Measurements from ENCODE around the gene CFC1B. TPM values are rescaled to one million over a fixed set of nuclear protein-coding genes. Genes with fewer than 3 reads are reported as not detected.
"Not testable (repeated sequence)": the region's sequence is repeated elsewhere in the genome, so short reads cannot be mapped to it uniquely, and the experiment has no call there.

CFC1B gene
- total RNA-seq, 1 donor from 2014 or later = not detected

- H3K4me1 Mint-ChIP-seq (ENCODE audit: low read depth); intact Hi-C loops (cut with micrococcal nuclease); H3K4me3 Mint-ChIP-seq; H3K27ac Mint-ChIP-seq; H3K9me3 Mint-ChIP-seq; H3K27me3 Mint-ChIP-seq (ENCODE audit: insufficient read depth); DNase-seq (ENCODE audit: low spot score); H3K36me3 Mint-ChIP-seq (ENCODE audit: low read depth): not testable (repeated sequence)
These were observed 17.2 kb downstream of the CFC1B start for GRCh38 chr2:130538271-130538670.

DNA sequence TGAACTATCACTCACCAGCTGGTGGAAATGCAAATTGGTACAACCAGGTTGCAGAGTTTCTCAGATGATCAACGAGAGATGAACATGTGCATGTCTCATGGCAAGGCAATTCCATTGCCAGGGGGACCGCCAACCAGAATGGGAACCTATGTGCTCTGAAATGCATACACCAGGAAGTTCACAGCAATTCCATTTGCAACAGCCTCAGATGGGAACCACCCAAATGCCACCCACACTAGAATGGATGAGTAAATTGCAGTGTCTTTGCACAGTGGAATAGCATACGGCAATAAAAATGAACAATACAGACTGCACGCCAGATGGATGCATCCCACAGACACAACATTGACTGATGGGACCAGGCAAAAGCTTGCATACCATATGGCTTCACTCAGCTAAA is 21.8 kb downstream of the CFC1B start:
- H3K27ac Mint-ChIP-seq; intact Hi-C loops (cut with micrococcal nuclease); H3K4me1 Mint-ChIP-seq (ENCODE audit: low read depth); DNase-seq (ENCODE audit: low spot score); H3K27me3 Mint-ChIP-seq (ENCODE audit: insufficient read depth); H3K9me3 Mint-ChIP-seq; H3K36me3 Mint-ChIP-seq (ENCODE audit: low read depth); H3K4me3 Mint-ChIP-seq: not testable (repeated sequence)

DNA sequence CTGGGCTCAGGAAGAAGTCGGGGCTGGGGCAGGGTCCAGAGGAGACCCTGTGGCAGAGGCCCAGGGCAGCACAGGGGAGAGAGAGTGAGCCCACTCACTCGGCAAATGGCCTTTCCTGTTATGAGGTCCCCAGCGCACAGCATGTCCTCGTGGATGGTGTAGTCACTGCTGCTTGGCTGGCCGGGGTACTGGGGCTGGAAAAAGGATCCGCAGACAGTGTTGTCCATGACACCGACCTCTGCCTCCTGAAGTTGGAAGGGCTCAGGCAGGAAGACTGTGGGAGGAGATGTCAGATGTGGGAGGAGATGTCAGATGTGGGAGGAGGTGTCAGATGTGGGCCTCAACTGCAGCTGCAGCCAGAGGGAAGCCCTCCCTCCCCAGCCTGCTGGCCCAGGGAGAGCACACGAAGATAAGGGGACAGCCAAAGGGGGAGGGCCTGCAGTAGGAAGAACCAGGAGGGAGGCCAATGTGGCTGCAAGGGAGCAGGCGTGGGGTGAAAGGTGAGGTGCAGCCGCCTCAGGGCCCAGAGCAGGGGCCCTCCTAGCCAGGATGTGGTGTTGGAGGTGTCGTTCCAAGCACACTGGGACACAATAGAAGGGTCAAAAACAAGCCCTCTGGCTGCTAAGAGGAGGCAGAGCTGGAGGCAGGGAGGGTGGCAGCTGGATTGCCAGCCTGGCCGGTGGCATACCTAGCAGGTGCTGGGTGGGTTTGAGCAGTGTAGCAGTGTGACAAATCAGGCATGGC is 22.9 kb downstream of the CFC1B start:
- H3K27ac Mint-ChIP-seq; H3K36me3 Mint-ChIP-seq (ENCODE audit: low read depth); H3K4me1 Mint-ChIP-seq (ENCODE audit: low read depth); H3K9me3 Mint-ChIP-seq; DNase-seq (ENCODE audit: low spot score); H3K27me3 Mint-ChIP-seq (ENCODE audit: insufficient read depth); H3K4me3 Mint-ChIP-seq; intact Hi-C loops (cut with micrococcal nuclease): not testable (repeated sequence)

DNA sequence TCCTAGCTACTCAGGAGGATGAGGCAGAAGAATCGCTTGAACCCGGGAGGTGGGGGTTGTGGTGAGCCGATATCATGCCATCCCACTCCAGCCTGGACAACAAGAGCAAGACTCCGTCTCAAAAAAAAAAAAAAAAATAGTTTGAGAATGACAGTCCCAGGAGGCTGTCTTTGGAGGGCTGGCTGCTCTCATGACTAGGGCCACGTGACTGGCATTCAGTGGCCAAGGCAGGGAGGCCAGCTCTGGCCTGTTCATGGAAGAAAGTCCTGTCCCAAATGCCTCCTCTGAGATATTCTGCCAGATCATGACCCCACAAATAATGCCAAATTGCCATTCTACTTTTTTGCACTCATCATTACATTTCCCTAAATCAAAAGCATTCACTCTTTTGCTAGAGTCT is 24.0 kb downstream of the CFC1B start:
- H3K9me3 Mint-ChIP-seq; H3K27me3 Mint-ChIP-seq (ENCODE audit: insufficient read depth); H3K27ac Mint-ChIP-seq; H3K4me1 Mint-ChIP-seq (ENCODE audit: low read depth); intact Hi-C loops (cut with micrococcal nuclease); H3K4me3 Mint-ChIP-seq; H3K36me3 Mint-ChIP-seq (ENCODE audit: low read depth); DNase-seq (ENCODE audit: low spot score): not testable (repeated sequence)

DNA sequence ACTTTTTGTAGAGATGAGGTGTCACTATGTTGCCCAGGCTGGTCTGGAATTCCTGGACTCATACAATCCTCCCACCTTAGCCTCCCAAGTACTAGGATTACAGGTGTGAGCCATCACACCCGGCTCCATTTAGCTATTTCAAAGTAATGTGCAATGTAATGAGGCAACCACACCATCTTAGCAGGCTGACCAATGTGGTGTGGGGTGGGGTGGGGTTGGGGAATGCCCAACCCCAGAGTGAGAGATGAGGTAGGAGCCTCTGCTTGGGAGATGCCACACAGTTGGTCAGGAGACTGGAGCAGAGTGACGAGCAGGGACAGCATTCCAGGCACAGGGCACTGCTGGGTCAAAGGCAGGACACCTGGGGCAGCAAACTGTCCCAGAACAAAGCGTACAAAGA is 27.4 kb downstream of the CFC1B start:
- H3K4me1 Mint-ChIP-seq (ENCODE audit: low read depth); H3K36me3 Mint-ChIP-seq (ENCODE audit: low read depth); H3K4me3 Mint-ChIP-seq; H3K9me3 Mint-ChIP-seq; H3K27me3 Mint-ChIP-seq (ENCODE audit: insufficient read depth); DNase-seq (ENCODE audit: low spot score); intact Hi-C loops (cut with micrococcal nuclease); H3K27ac Mint-ChIP-seq: not testable (repeated sequence)

- H3K4me3 Mint-ChIP-seq; H3K4me1 Mint-ChIP-seq (ENCODE audit: low read depth); H3K9me3 Mint-ChIP-seq; DNase-seq (ENCODE audit: low spot score); H3K27ac Mint-ChIP-seq; H3K27me3 Mint-ChIP-seq (ENCODE audit: insufficient read depth); intact Hi-C loops (cut with micrococcal nuclease); H3K36me3 Mint-ChIP-seq (ENCODE audit: low read depth): not testable (repeated sequence)
These were observed 28.5 kb downstream of the CFC1B start for GRCh38 chr2:130549475-130549874.

- H3K4me1 Mint-ChIP-seq (ENCODE audit: low read depth); H3K27me3 Mint-ChIP-seq (ENCODE audit: insufficient read depth); intact Hi-C loops (cut with micrococcal nuclease); H3K9me3 Mint-ChIP-seq; H3K36me3 Mint-ChIP-seq (ENCODE audit: low read depth); H3K4me3 Mint-ChIP-seq; DNase-seq (ENCODE audit: low spot score); H3K27ac Mint-ChIP-seq: not testable (repeated sequence)
These were observed 33.2 kb downstream of the CFC1B start for GRCh38 chr2:130554178-130554577.

GRCh38 chr2:130556441-130556840 is 35.4 kb downstream of the CFC1B start:
- H3K27ac Mint-ChIP-seq; H3K4me3 Mint-ChIP-seq; H3K4me1 Mint-ChIP-seq (ENCODE audit: low read depth); H3K27me3 Mint-ChIP-seq (ENCODE audit: insufficient read depth); intact Hi-C loops (cut with micrococcal nuclease); H3K9me3 Mint-ChIP-seq; DNase-seq (ENCODE audit: low spot score); H3K36me3 Mint-ChIP-seq (ENCODE audit: low read depth): not testable (repeated sequence)

DNA sequence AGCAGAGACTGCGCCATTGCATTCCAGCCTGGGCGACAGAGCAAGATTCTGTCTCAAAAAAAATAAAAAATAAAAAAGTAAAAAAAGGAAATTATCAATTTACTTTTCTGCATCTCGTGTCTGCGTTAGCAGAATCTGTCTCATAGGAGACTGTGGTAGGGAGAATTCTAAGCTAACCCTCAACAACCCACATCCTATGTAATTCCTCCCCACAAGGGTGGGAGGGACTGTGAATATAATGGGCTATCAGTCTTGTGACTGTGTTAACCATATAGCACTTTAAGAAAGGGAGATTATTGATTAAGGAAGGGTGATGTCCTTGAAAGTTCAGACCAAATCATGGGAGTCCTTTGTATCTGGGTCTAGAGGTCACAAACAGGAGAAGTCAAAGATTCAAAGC is 45.1 kb downstream of the CFC1B start:
- intact Hi-C loops (cut with micrococcal nuclease); H3K9me3 Mint-ChIP-seq; DNase-seq (ENCODE audit: low spot score); H3K27me3 Mint-ChIP-seq (ENCODE audit: insufficient read depth); H3K4me1 Mint-ChIP-seq (ENCODE audit: low read depth); H3K27ac Mint-ChIP-seq; H3K36me3 Mint-ChIP-seq (ENCODE audit: low read depth); H3K4me3 Mint-ChIP-seq: not testable (repeated sequence)

DNA sequence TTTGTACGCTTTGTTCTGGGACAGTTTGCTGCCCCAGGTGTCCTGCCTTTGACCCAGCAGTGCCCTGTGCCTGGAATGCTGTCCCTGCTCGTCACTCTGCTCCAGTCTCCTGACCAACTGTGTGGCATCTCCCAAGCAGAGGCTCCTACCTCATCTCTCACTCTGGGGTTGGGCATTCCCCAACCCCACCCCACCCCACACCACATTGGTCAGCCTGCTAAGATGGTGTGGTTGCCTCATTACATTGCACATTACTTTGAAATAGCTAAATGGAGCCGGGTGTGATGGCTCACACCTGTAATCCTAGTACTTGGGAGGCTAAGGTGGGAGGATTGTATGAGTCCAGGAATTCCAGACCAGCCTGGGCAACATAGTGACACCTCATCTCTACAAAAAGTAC is 50.9 kb downstream of the CFC1B start:
- H3K4me3 Mint-ChIP-seq; H3K4me1 Mint-ChIP-seq (ENCODE audit: low read depth); intact Hi-C loops (cut with micrococcal nuclease); DNase-seq (ENCODE audit: low spot score); H3K27ac Mint-ChIP-seq; H3K36me3 Mint-ChIP-seq (ENCODE audit: low read depth); H3K9me3 Mint-ChIP-seq; H3K27me3 Mint-ChIP-seq (ENCODE audit: insufficient read depth): not testable (repeated sequence)

DNA sequence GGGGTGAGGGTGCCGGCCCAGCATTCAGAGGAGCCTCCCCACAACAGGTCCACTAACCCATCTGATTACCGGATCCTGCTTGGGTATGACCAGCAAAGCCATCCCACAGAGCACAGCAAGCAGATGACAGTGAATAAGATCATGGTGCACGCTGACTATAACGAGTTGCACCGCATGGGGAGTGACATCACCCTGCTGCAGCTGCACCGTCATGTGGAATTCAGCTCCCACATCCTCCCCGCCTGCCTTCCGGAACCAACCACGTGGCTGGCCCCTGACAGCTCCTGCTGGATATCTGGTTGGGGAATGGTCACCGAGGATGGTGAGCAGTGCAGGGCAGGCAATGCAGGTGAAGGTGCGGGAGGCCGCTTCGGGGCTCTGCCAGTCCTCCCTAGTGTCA is 53.2 kb downstream of the CFC1B start:
- H3K36me3 Mint-ChIP-seq (ENCODE audit: low read depth); intact Hi-C loops (cut with micrococcal nuclease); H3K27ac Mint-ChIP-seq; H3K4me3 Mint-ChIP-seq; H3K9me3 Mint-ChIP-seq; H3K4me1 Mint-ChIP-seq (ENCODE audit: low read depth); DNase-seq (ENCODE audit: low spot score); H3K27me3 Mint-ChIP-seq (ENCODE audit: insufficient read depth): not testable (repeated sequence)

- DNase-seq (ENCODE audit: low spot score); H3K4me3 Mint-ChIP-seq; H3K9me3 Mint-ChIP-seq; H3K27me3 Mint-ChIP-seq (ENCODE audit: insufficient read depth); H3K4me1 Mint-ChIP-seq (ENCODE audit: low read depth); H3K27ac Mint-ChIP-seq; H3K36me3 Mint-ChIP-seq (ENCODE audit: low read depth); intact Hi-C loops (cut with micrococcal nuclease): not testable (repeated sequence)
These were observed 55.3 kb downstream of the CFC1B start for GRCh38 chr2:130576209-130576784.

DNA sequence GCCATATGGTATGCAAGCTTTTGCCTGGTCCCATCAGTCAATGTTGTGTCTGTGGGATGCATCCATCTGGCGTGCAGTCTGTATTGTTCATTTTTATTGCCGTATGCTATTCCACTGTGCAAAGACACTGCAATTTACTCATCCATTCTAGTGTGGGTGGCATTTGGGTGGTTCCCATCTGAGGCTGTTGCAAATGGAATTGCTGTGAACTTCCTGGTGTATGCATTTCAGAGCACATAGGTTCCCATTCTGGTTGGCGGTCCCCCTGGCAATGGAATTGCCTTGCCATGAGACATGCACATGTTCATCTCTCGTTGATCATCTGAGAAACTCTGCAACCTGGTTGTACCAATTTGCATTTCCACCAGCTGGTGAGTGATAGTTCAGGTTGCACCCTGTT is 56.5 kb downstream of the CFC1B start:
- H3K4me3 Mint-ChIP-seq; intact Hi-C loops (cut with micrococcal nuclease); H3K27ac Mint-ChIP-seq; H3K4me1 Mint-ChIP-seq (ENCODE audit: low read depth); H3K9me3 Mint-ChIP-seq; H3K27me3 Mint-ChIP-seq (ENCODE audit: insufficient read depth); H3K36me3 Mint-ChIP-seq (ENCODE audit: low read depth); DNase-seq (ENCODE audit: low spot score): not testable (repeated sequence)

All from activated T-helper 1 cell treated with anti-CD3 and anti-CD28 coated beads, Interleukin-12 subunit alpha, Interleukin-12 subunit beta, Interleukin-2, Interleukin-4 antibody, amounts not matched to agents 30 ng/mL and 10 ng/mL and 1 ng/mL, durations not matched to agents 14 hours and 24 hours and 36 hours (primary cell).